Bronchial epithelial cell (primary cell): ENCODE results near the gene ADAMTS10. TPM values are rescaled to one million over a fixed set of nuclear protein-coding genes. Genes with fewer than 3 reads are reported as not detected.
"Not testable (repeated sequence)": the region's sequence is repeated elsewhere in the genome, so short reads cannot be mapped to it uniquely, and the experiment has no call there.

Source experiments
- DNase-seq: peaks from one replicate; pipeline ENCODE4 v3.0.0-alpha.2; 2010; ENCODE audit warnings: low read depth
- FAIRE-seq: peaks from 2 replicates; lab custom pipeline; 2011; peaks lifted over from hg19 to GRCh38; lab: Jason Lieb, UNC
- H3K27me3 ChIP-seq: 2 replicates; pipeline ENCODE4 v1.5.1; 2011; ENCODE audit warnings: low read length; ENCODE audit not compliant: control insufficient read depth, insufficient read depth
- H3K36me3 ChIP-seq: 2 replicates; pipeline ENCODE4 v1.5.1; 2011; ENCODE audit warnings: low read length; ENCODE audit not compliant: control insufficient read depth, insufficient read depth
- H3K4me3 ChIP-seq: 2 replicates; pipeline ENCODE4 v1.5.1; 2011; ENCODE audit warnings: mild to moderate bottlenecking, low read depth, low read length, control low read depth
- total RNA-seq: library from RNA; depleted of rRNA; stranded (reverse); fragments of >200 nt; gene quantifications from 2 replicates; pipeline ENCODE4 v1.2.1, GENCODE V29; 2014
- TF ChIP-seq, protein P1 (sequence below): IDR thresholded peaks from 2 replicates; pipeline ENCODE4 v1.5.1; 2011; ENCODE audit warnings: mild to moderate bottlenecking, moderate library complexity, low read length, control low read depth, inconsistent platforms; ENCODE audit not compliant: insufficient read depth, severe bottlenecking

The ADAMTS10 gene
- total RNA-seq, 1 donor from 2014 or later: not detected

DNA sequence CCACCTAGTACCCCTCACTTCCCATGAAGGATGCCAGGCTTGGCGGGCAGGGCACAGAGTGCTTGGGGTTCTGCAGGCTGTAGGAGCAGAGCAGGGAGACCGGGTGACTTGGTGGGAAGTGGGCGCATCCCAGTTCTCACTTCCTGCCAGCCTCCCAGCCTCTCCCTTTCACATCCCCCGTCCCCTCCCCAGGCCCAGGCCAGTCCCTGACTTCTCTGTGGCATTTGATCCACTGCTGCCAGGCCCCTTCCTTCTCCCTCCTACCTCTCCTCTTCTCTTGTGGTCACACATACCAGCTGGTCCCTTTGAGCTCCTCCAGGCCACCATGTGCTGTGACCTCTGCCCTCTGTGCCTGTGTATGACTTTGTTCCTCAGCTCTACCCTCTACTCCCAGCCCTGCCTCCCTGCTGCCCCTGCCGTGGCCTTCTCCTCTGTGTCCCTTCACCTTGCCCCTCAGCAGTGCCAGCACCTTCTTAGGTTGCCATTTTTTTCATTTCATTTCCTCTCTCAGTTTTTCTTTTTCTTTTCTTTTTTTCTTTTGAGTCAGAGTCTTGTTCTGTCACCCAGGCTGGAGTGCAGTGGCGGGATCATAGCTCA lies 52.8 kb downstream of the ADAMTS10 start:
- Histone ChIP-seq H3K36me3 (no peaks in the 10 kb centered on the region), H3K27me3 (no peaks in the 10 kb centered on the region), H3K4me3 (no peak overlapping the region)
- TF ChIP-seq, protein P1, sequence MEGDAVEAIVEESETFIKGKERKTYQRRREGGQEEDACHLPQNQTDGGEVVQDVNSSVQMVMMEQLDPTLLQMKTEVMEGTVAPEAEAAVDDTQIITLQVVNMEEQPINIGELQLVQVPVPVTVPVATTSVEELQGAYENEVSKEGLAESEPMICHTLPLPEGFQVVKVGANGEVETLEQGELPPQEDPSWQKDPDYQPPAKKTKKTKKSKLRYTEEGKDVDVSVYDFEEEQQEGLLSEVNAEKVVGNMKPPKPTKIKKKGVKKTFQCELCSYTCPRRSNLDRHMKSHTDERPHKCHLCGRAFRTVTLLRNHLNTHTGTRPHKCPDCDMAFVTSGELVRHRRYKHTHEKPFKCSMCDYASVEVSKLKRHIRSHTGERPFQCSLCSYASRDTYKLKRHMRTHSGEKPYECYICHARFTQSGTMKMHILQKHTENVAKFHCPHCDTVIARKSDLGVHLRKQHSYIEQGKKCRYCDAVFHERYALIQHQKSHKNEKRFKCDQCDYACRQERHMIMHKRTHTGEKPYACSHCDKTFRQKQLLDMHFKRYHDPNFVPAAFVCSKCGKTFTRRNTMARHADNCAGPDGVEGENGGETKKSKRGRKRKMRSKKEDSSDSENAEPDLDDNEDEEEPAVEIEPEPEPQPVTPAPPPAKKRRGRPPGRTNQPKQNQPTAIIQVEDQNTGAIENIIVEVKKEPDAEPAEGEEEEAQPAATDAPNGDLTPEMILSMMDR: no peak
- FAIRE-seq (no peak), DNase-seq (no peak)

DNA sequence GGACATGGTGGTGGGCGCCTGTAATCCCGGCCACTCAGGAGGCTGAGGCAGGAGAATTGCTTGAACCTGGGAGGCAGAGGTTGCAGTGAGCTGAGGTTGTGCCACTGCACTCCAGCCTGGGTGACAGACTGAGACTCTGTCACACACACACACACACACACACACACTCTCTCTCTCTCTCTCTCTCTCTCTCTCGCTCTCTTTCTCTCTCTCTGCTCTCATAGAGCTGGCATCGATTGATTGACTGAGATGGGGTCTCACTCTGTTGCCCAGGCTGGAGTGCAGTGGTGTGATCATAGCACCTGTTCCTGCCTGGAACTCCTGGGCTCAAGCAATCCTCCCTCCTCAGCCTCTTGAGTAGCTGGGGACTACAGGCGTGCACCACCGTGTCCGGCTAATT lies 56.8 kb downstream of the ADAMTS10 start:
- H3K4me3 ChIP-seq, FAIRE-seq, DNase-seq, H3K36me3 ChIP-seq, H3K27me3 ChIP-seq: not testable (repeated sequence)

- DNase-seq (no peak), FAIRE-seq (no peak)
- H3K36me3 ChIP-seq: no peaks in the 10 kb centered on the region
- TF ChIP-seq, protein P1: no peak
- no peak overlapping the region for H3K4me3 ChIP-seq
- H3K27me3 ChIP-seq: no peaks in the 10 kb centered on the region
Observed at GRCh38 chr19:8552810-8553209, 57.7 kb downstream of the ADAMTS10 start.

DNA sequence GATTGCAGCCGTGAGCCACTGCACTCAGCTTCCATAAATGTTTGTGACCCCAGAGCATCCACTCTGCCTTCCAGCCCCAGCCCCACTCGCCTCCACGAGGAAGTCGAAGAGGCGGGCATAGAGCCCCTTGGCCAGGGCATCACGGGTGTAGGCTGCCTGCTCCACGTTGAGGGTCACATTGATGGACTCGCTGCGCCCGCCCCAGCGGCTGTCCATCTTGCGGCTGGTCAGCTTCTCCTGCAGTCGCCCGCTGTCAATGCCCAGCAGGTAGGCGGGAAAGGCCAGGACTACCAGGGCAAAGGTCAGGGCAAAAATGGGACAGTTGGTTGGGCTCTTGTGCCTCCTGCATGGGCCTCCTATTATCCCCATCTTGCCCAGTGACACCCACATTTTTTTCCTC lies 60.4 kb downstream of the ADAMTS10 start:
- Histone ChIP-seq H3K27me3 (no peaks in the 10 kb centered on the region), H3K36me3 (no peaks in the 10 kb centered on the region), H3K4me3 (no peak overlapping the region)
- no peak for DNase-seq
- no peak for FAIRE-seq
- TF ChIP-seq, protein P1: no peak

DNA sequence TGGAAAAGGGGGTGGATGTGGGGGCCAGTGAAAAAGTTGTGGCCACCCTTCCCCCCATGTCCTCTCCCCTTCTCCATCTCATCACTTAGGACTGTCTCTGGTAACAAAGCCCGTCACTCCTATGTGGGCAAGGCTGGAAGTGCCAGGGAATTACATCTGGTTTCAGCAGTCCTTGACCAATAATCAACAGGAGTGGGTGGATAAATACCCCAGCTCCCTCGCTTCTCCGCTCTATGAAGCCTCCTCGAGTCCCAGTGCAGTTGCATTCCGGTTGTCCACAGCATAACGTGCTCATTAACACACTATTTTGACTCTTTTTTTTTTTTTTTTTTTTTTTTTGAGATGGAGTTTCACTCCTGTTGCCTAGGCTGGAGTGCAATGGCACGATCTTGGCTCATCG lies 64.8 kb downstream of the ADAMTS10 start:
- no peak overlapping the region for H3K4me3 ChIP-seq
- TF ChIP-seq, protein P1: no peak
- FAIRE-seq (no peak), DNase-seq (no peak)
- no peaks in the 10 kb centered on the region for H3K36me3 ChIP-seq
- H3K27me3 ChIP-seq: no peaks in the 10 kb centered on the region

GRCh38 chr19:8544168-8544567 lies 66.3 kb downstream of the ADAMTS10 start:
- FAIRE-seq: no peak
- TF ChIP-seq, protein P1: no peak

More at GRCh38 chr19:8544168-8544567, 66.3 kb downstream of the ADAMTS10 start:
- Histone ChIP-seq H3K36me3 (no peaks in the 10 kb centered on the region), H3K4me3 (no peak overlapping the region), H3K27me3 (no peaks in the 10 kb centered on the region)
- DNase-seq: no peak
